K562 (cell line): ENCODE data around the gene TOMM40L. TPM values are rescaled to one million over a fixed set of nuclear protein-coding genes. Genes with fewer than 3 reads are reported as not detected.

Experiments
- CHAMP1 ChIP-seq: fragments of 450-650 bp; IDR thresholded peaks from 2 replicates; pipeline ENCODE4 v1.6.1; 2016; ENCODE audit warnings: mild to moderate bottlenecking
- DMBX1 ChIP-seq: fragments of 250-450 bp; sonication (Bioruptor Pico); IDR thresholded peaks from 2 replicates; pipeline ENCODE4 v1.8.0; 2022; ENCODE audit warnings: inconsistent platforms, mild to moderate bottlenecking, moderate library complexity, borderline replicate concordance
- KAT8 ChIP-seq: fragments of 450-650 bp; IDR thresholded peaks from 2 replicates; pipeline ENCODE4 v1.6.1; 2016; ENCODE audit warnings: low read depth, mild to moderate bottlenecking
- MBD2 ChIP-seq: sonication (generic); IDR thresholded peaks from 2 replicates; pipeline ENCODE4 v1.6.1; 2016; ENCODE audit warnings: low read depth, borderline replicate concordance
- RB1 ChIP-seq: fragments of 450-650 bp; IDR thresholded peaks from 2 replicates; pipeline ENCODE4 v1.6.1; 2017; ENCODE audit warnings: low read depth, mild to moderate bottlenecking
- SLC30A9 ChIP-seq: fragments of 250-450 bp; sonication (Bioruptor Pico); IDR thresholded peaks from 2 replicates; pipeline ENCODE4 v1.8.0; 2022; ENCODE audit warnings: mild to moderate bottlenecking, moderate library complexity
- SOX6 ChIP-seq: fragments of 450-650 bp; IDR thresholded peaks from 2 replicates; pipeline ENCODE4 v1.6.1; 2014; ENCODE audit warnings: mild to moderate bottlenecking
- TRIM25 ChIP-seq: fragments of 450-650 bp; IDR thresholded peaks from 2 replicates; pipeline ENCODE4 v1.7.0; 2016; ENCODE audit warnings: borderline replicate concordance
- ZBTB12 ChIP-seq: fragments of 250-450 bp; sonication (Bioruptor Pico); IDR thresholded peaks from 2 replicates; pipeline ENCODE4 v1.4.0; 2020
- ZNF280A ChIP-seq: fragments of 450-650 bp; IDR thresholded peaks from 2 replicates; pipeline ENCODE4 v1.6.1; 2018; ENCODE audit warnings: mild to moderate bottlenecking, low read depth; ENCODE audit not compliant: partially characterized antibody
- polyA plus RNA-seq, 8 experiments: library from polyadenylated mRNA; depleted of rRNA in 4 of 8; stranded (reverse) in 5 of 8; unstranded in 3 of 8; fragments of >200 nt; fragmentation: Nextera tagmentation in 2 of 8; fragmentation: Illumina TruSeq in 1 of 8; extraction: Ambion mirVana in 2 of 8; extraction: Trizol in 1 of 8; gene quantifications; 2 replicates each; pipeline versions ENCODE4 v1.2.1 to v1.2.3, GENCODE V29; 2011 to 2014; ENCODE audit warnings: inconsistent platforms in 1 of 8, missing spikeins in 1 of 8
- total RNA-seq, 7 experiments: library from RNA; depleted of rRNA in 6 of 7; stranded (reverse); fragments of >200 nt in 6 of 7; fragmentation: Illumina TruSeq in 2 of 7; extraction: Trizol in 2 of 7; gene quantifications; 2 replicates each; pipeline versions ENCODE4 v1.2.1 to v1.2.3, GENCODE V29; 2011 to 2021; ENCODE audit warnings: low replicate concordance in 1 of 7
- TF ChIP-seq, protein P1 (sequence below), 2 experiments: IDR thresholded peaks; 2 replicates each; pipeline ENCODE4 v1.6.1; 2012; ENCODE audit warnings: improper control_type of control experiment in 2 of 2, low read depth in 2 of 2, low read length in 2 of 2, borderline replicate concordance in 1 of 2
- TF ChIP-seq, protein P2 (sequence below): fragments of 250-450 bp; sonication (Bioruptor Pico); IDR thresholded peaks from 2 replicates; pipeline ENCODE4 v1.5.1; 2021; ENCODE audit warnings: mild to moderate bottlenecking
- TF ChIP-seq, protein P3 (sequence below): sonication (generic); formaldehyde crosslinking; IDR thresholded peaks from 2 replicates; pipeline ENCODE4 v1.8.0; 2022; ENCODE audit warnings: mild to moderate bottlenecking, missing genetic modification reagents

The TOMM40L gene
- total and polyA plus RNA-seq, 9 of the 15 experiments (the other 6 are each of a cell fraction or from before 2014, with no cell fraction given) = 9.6 to 33.6 (median 25.2) TPM

GRCh38 chr1:161177112-161177935 is 48.5 kb upstream of the TOMM40L start, which contains the start of gene B4GALT3 (continued):
- TF ChIP-seq ZNF280A (no peak), TRIM25 (no peak), ZBTB12 (peak; percentile 44; the same call in 1 of the 2 replicates), SOX6 (peak; percentile 76), RB1 (no peak; the same call in 1 of the 2 replicates), DMBX1 (CRISPR knock-in tag) (no peak), SLC30A9 (no peak), CHAMP1 (no peak), MBD2 (peak; percentile 41; the same call in 1 of the 2 replicates), KAT8 (no peak)
- TF ChIP-seq, protein P1, sequence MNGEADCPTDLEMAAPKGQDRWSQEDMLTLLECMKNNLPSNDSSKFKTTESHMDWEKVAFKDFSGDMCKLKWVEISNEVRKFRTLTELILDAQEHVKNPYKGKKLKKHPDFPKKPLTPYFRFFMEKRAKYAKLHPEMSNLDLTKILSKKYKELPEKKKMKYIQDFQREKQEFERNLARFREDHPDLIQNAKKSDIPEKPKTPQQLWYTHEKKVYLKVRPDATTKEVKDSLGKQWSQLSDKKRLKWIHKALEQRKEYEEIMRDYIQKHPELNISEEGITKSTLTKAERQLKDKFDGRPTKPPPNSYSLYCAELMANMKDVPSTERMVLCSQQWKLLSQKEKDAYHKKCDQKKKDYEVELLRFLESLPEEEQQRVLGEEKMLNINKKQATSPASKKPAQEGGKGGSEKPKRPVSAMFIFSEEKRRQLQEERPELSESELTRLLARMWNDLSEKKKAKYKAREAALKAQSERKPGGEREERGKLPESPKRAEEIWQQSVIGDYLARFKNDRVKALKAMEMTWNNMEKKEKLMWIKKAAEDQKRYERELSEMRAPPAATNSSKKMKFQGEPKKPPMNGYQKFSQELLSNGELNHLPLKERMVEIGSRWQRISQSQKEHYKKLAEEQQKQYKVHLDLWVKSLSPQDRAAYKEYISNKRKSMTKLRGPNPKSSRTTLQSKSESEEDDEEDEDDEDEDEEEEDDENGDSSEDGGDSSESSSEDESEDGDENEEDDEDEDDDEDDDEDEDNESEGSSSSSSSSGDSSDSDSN (IDR thresholded peaks at IDR 0.05; ENCODE audit: borderline replicate concordance in 1 of 2, low read depth in 2 of 2, low read length in 2 of 2) = 0 out of 4 replicates have a peak, but pooled peaks of 1 of the 2 experiments have one; percentile 50
- TF ChIP-seq, protein P2, sequence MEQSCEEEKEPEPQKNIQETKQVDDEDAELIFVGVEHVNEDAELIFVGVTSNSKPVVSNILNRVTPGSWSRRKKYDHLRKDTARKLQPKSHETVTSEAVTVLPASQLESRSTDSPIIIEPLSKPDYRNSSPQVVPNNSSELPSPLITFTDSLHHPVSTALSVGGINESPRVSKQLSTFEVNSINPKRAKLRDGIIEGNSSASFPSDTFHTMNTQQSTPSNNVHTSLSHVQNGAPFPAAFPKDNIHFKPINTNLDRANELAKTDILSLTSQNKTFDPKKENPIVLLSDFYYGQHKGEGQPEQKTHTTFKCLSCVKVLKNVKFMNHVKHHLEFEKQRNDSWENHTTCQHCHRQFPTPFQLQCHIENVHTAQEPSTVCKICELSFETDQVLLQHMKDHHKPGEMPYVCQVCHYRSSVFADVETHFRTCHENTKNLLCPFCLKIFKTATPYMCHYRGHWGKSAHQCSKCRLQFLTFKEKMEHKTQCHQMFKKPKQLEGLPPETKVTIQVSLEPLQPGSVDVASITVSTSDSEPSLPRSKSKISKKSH = no peak
- TF ChIP-seq, protein P3, sequence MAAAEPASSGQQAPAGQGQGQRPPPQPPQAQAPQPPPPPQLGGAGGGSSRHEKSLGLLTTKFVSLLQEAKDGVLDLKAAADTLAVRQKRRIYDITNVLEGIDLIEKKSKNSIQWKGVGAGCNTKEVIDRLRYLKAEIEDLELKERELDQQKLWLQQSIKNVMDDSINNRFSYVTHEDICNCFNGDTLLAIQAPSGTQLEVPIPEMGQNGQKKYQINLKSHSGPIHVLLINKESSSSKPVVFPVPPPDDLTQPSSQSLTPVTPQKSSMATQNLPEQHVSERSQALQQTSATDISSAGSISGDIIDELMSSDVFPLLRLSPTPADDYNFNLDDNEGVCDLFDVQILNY (CRISPR knock-in tag) = peak; percentile 69; the same call in 1 of the 2 replicates
